NCI-H1930 (cell line): ENCODE data around the gene R3HDM2.

Source experiments
- DNase-seq, 2 experiments: peaks; one replicate each; lab custom pipeline; 2025; lab: John Stamatoyannopoulos, UW

R3HDM2 gene

DNA sequence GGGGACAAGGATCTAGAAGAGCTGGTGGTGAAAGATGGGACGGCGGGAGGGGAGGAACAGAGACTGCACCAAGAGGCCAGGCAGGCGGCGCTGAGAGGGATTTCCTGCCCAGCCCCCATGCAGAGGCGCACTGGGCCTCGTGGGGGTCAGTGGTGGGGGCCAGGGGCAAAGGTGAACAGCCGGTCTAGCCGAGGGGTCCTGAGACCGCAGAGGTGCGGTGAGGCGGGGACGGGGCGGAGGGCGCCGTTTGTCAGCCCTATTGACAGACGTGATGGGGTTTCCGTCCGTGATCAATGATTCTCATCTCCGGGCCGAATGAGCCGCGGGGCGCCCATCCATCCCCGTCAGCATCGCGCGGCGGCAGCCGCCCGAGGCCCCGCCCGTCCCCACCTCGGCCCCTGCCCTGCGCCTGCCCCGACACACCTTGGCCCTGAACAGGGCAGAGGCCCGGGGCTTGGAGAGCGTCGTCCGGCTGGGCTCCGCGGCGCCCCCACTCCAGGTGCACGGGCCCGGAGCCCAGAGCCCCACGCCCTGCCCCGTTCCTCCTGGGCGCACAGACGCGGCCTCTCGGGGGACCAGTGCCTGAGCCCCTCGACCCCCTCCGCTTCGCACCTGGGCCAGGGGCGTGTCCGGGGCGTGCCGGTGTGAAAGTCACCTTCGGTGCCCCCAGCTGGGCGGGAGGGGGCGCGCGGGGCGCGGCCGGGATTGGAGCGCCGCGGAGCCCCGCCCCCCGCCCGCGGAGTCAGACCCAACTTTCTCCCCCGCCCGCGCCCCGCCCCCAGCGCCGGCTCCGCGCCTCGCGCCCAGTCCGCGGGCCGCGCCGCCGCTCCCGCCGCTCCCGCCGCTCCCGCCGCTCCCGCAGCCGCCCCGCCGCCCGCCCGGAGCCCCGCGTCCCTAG is 214.6 kb downstream of the R3HDM2 start, which contains the start of gene NXPH4:
Gene NXPH4 (plus strand): TSS at position 781 of the 898 bp plus-strand sequence. CDS start 176 bp downstream, outside the sequence.
- DNase-seq, result peak; percentile 37 to 56

DNA sequence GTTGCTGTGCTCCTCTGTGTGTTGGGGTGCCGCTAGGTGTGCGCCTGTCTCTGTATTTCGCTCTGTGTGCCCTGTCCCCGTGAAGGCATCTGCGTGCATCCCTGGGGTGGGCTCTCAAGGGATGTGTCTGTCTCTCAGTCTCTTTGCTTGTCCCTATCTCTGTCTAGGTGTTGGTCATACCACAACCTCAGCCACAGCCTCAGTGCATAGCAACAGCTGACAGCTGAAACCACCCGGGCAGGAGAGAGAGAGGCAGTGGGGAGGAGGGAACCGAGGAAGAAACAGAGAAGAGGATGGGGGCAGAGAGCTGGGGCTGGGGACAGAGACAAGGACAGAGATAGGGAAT is 215.2 kb downstream of the R3HDM2 start:
- DNase-seq, result no peak

DNA sequence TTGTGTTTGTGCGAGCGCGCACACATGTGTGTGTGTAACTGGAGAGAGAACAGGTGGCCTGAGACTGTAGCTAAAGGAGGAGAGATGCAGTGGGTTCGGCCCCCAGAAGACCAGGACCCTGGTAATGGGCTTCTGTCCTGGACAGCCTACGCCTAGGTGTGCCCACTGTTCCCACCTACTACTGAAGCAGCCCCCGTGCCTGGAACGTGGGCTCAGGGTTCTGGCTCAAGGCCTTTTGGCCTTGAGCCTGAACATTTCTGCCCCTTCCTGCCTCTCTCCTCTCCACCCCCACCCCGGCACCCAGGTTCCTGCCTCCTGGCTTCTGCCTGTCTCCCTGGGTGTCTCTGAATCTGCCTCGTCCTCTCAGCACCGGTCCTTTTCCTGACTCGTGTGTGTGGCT is 215.8 kb downstream of the R3HDM2 start:
- DNase-seq, result no peak

GRCh38 chr12:57214398-57214781 is 216.5 kb downstream of the R3HDM2 start:
- peak; percentile 24 to 66 for DNase-seq

DNA sequence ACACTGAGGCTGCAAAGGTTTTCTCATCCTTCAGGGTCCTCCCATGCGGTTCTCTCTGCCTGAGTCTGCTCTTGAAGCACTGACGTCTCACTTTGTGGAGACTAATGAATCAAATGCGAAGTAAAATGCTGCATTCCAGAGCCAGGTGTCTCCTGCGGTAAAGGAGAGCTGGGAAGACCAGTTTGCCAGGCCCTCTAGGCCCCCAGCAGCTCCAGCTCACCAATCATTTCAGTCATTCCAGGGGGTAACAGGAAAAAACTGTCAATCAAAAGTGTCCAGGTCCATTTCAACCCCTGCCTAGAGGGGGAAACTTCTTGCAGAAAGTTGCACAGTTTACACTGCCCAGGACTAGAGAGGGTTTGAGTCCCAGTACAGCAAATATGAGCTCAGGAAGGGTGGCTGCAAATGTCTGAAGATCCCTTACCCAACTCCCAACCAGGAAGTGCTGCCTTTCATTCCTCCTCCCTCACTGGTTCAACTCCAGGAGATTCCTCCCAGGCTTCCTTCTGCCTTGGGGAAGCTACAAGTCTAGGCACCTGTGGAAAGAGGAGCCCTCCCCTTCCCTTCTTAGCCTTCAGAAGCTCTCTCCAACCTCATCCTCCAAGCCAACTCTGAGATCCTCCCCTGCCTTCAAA is 217.0 kb downstream of the R3HDM2 start:
- DNase-seq, result no peak

DNA sequence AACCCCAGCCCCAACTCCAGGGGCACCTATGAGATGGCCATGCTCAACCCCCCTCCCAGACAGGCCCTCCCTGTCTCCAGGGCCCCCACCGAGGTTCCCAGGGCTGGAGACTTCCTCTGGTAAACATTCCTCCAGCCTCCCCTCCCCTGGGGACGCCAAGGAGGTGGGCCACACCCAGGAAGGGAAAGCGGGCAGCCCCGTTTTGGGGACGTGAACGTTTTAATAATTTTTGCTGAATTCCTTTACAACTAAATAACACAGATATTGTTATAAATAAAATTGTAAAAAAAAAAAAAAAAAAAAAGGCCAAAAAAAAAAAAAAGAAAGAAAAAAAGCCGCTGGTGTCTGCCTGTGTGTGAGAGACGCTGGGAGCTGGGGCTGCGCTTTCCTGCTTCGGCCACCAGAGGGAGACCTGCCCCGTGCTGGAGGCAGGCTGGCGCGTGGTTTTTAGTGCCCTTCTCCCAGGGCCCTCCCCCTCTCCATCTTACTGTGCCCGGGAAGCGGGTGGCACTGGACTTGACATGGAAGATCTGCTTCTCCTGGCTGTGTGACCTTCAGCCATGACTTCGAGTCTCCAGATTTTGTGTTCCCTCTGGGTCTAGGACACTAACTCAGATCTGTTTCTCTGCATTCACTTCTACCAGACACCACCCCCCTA is 217.7 kb downstream of the R3HDM2 start:
- peak; percentile 31 to 73 for DNase-seq

GRCh38 chr12:57212701-57213057 is 218.2 kb downstream of the R3HDM2 start:
- DNase-seq, result no peak

GRCh38 chr12:57211791-57212700 is 218.8 kb downstream of the R3HDM2 start:
- no peak for DNase-seq

DNA sequence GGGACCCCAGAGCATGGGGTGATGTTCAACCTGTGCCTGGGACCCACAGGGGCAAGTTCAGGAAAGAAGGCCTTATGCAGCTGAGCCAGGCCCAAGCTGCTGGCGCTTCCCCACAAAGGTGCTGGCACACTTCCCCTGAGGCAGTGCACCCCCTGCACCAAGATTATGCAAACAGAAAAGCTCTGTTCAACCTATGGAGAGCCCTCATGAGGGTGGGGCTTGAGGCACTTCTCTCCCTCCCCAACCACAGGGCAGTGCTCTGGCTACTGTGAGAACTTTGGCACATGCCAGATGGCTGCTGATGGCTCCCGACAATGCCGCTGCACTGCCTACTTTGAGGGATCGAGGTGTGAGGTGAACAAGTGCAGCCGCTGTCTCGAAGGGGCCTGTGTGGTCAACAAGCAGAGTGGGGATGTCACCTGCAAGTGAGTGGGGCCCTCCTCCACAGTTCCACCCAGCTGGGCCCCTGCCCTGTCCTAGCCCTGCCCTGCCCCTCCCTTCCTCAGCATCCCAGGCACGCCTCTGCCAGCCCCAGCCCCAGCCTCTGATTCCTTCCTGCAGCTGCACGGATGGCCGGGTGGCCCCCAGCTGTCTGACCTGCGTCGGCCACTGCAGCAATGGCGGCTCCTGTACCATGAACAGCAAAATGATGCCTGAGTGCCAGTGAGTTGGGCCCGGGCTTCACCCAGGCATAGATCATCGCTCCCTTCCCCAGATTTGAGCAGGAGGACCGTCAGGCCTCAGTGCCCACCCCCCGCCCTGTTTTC is 219.7 kb downstream of the R3HDM2 start:
- no peak for DNase-seq

DNA sequence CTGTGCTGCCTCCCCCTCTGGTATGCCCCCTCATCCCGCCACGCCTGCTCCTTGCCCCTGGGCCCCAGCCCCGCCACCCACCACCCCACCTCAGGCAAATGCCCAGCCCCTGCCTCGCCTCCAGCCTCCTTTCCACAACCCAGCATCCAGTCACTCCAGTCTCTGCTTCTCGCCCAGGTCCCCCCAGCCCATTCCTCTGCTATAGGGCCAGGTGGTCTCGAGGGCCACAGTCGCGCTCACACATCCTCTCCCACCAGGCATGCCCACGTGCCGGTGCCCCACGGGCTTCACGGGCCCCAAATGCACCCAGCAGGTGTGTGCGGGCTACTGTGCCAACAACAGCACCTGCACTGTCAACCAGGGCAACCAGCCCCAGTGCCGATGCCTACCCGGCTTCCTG is 220.4 kb downstream of the R3HDM2 start:
- no peak for DNase-seq

- DNase-seq, result no peak
Observed at GRCh38 chr12:57209916-57210315, 220.9 kb downstream of the R3HDM2 start.

DNA sequence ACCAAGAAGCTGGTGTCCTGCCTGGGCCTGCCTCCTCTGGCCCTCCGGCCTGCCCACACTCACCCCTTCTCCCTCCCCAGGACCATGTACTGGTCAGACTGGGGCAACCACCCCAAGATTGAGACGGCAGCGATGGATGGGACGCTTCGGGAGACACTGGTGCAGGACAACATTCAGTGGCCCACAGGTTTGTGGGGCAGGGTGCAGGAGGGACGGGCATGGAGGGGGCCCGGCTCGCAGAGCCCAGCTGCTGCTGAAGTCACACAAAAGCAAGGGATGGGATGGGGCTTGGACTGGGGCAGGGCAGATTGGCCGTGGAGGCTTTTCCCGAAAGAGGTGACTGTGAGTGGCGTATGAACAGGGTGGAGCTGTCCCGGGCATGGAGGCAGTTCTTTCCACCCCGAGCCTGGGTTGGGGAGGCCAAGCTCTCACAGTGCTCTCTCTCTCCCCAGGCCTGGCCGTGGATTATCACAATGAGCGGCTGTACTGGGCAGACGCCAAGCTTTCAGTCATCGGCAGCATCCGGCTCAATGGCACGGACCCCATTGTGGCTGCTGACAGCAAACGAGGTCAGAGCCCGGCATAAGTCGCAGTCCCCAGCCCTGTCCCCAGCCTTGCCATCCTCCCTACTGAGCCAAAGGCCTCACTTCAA is 222.1 kb downstream of the R3HDM2 start:
- no peak for DNase-seq

DNA sequence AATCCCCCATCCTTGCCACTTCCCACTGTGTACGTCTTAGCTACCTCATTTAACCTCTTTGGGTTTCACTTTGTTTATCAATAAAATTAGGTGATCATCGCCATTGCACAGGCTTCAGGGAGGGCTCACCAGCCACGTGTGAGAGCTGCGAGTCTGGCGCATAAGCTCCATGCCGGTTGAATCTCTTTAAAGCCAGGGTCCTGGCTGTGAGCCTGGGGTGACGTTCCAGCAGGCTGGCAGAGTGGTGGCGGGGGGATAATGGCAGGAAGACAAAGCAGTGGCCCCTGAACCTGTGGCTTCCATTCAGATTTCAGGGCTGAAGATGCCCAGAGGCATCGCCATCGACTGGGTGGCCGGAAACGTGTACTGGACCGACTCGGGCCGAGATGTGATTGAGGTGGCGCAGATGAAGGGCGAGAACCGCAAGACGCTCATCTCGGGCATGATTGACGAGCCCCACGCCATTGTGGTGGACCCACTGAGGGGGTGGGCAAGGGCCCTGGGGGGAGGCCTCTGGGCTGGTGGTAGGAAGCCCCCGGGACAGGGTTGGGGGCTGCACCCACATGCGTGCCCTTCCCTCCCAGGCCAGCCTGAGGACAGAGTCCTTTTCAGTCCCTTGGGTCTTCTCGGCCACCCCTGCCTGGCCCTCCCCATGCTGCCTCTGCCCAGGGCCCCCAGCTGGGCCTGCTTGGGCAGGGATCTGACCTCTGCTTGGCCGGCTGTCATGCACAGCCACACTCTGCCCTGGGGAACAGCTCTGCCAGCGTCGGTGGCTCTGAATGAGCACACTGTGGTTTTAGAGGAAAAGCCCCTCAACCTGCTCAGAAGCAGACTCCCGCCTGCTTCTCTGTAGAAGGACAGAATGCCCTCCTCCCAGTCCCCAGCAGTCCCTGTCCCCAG is 222.9 kb downstream of the R3HDM2 start:
- no peak for DNase-seq

DNA sequence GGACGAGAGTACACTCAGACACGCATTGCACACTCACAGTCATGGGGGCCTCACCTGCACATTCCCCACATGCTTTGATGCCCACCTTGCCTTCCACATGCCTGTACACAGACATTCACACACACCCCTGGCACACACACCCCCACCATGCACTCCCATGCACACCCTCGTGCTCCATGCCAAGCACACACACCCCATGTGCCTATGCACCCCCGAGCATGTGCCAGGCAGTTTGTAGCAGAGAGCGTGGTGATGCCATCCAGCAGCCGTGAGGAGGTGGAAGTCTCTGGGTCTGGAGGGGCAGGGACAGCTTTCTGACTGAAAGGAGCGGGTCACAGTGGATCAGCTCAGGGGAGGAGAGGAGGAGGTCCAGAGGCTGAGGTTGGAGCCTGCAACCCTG is 224.9 kb downstream of the R3HDM2 start:
- no peak for DNase-seq

GRCh38 chr12:57205186-57205585 is 225.7 kb downstream of the R3HDM2 start:
- no peak for DNase-seq

DNA sequence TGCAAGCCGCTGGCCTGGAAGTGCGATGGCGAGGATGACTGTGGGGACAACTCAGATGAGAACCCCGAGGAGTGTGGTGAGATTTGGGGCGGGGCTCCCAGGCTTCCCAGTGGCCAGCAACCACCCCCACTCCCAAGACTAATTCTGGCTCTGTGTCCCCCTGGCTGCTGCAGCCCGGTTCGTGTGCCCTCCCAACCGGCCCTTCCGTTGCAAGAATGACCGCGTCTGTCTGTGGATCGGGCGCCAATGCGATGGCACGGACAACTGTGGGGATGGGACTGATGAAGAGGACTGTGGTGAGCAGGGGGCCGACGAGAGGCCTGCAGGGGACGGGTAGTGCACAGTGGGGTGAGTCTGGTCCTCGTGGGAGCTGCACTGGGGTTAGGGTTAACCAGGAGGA is 226.4 kb downstream of the R3HDM2 start:
- DNase-seq, result no peak

DNA sequence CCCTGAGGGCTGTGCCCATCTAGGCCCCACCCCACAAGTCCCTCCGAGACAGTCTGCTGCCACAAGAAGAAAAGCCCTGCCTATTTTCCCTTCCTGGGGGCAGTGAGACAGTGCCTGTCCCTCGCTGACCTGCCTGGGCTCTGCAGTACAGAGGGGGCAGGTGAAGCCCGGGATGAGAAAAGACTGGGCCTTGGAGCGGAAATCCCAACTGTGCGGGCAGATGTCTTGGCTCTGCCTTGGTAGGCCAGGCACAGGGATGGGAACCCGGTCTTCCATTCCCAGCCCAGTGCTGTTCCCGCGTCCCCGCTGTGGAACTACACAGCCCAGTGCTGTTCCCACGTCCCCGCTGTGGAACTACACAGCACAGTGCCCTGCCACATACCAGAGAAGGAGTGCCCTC is 227.1 kb downstream of the R3HDM2 start:
- DNase-seq, result no peak
